ENCODE results near the gene KLKB1.

The KLKB1 gene

GRCh38 chr4:186296481-186296880, 69.2 kb downstream of the KLKB1 start:
- DNase-seq (ENCODE audit: low read depth in 2 of 2), result peak in 1 of 2 donors; percentile 14
- no peak overlapping the region for H3K4me3 ChIP-seq (replicated peaks in 1 of 2; ENCODE audit: low read depth in 2 of 2, low read length in 2 of 2)
- no peak for TF ChIP-seq CTCF (IDR thresholded peaks at IDR 0.05; ENCODE audit: low read depth, low read length)

GRCh38 chr4:186297013-186297645, 69.8 kb downstream of the KLKB1 start:
- DNase-seq (ENCODE audit: low read depth in 2 of 2), result peak; percentile 75 to 78
- no peak overlapping the region for H3K4me3 ChIP-seq (replicated peaks in 1 of 2; ENCODE audit: low read depth in 2 of 2, low read length in 2 of 2)
- TF ChIP-seq CTCF (IDR thresholded peaks at IDR 0.05; ENCODE audit: low read depth, low read length), result peak; percentile 59

GRCh38 chr4:186298031-186298647, 70.8 kb downstream of the KLKB1 start:
- no peak overlapping the region for H3K4me3 ChIP-seq (replicated peaks in 1 of 2; ENCODE audit: low read depth in 2 of 2, low read length in 2 of 2)
- no peak for DNase-seq (ENCODE audit: low read depth in 2 of 2)
- no peak for TF ChIP-seq CTCF (IDR thresholded peaks at IDR 0.05; ENCODE audit: low read depth, low read length)

GRCh38 chr4:186299291-186299690, 72.0 kb downstream of the KLKB1 start:
- DNase-seq (ENCODE audit: low read depth in 2 of 2), result no peak
- TF ChIP-seq CTCF (IDR thresholded peaks at IDR 0.05; ENCODE audit: low read depth, low read length), result no peak
- no peak overlapping the region for H3K4me3 ChIP-seq (replicated peaks in 1 of 2; ENCODE audit: low read depth in 2 of 2, low read length in 2 of 2)

GRCh38 chr4:186300659-186301390, 73.5 kb downstream of the KLKB1 start:
- DNase-seq (ENCODE audit: low read depth in 2 of 2), result no peak
- H3K4me3 ChIP-seq (replicated peaks in 1 of 2; ENCODE audit: low read depth in 2 of 2, low read length in 2 of 2), result no peak overlapping the region
- TF ChIP-seq CTCF (IDR thresholded peaks at IDR 0.05; ENCODE audit: low read depth, low read length), result no peak

GRCh38 chr4:186304216-186304615, 76.9 kb downstream of the KLKB1 start:
- DNase-seq (ENCODE audit: low read depth in 2 of 2), result no peak
- no peak overlapping the region for H3K4me3 ChIP-seq (replicated peaks in 1 of 2; ENCODE audit: low read depth in 2 of 2, low read length in 2 of 2)
- no peak for TF ChIP-seq CTCF (IDR thresholded peaks at IDR 0.05; ENCODE audit: low read depth, low read length)
